SK-N-SH (cell line): ENCODE results near the gene FCHSD2. TPM values are rescaled to one million over a fixed set of nuclear protein-coding genes. Genes with fewer than 3 reads are reported as not detected.

Experiments
- CTCF ChIA-PET: fragments of 300-600, 350-600 bp; formaldehyde crosslinking; extraction: SDS; loops from one replicate; lab custom pipeline; 2021; lab: Yijun Ruan, JAX
- POLR2A ChIA-PET: fragments of 350-600 bp; sonication (Branson Sonifier 250); formaldehyde crosslinking; extraction: SDS; loops from one replicate; lab custom pipeline; 2020; ENCODE audit warnings: antibody characterized with exemption, inconsistent platforms; lab: Yijun Ruan, JAX
- DNase-seq: peaks from one replicate; pipeline ENCODE4 v3.0.0; 2012
- H2AFZ ChIP-seq: fragments of 200-600 bp; sonication (generic); 2 replicates; pipeline ENCODE4 v1.8.1; 2016; ENCODE audit warnings: antibody characterized with exemption, mild to moderate bottlenecking, low read depth
- H3F3A ChIP-seq: fragments of 200-600 bp; sonication (generic); replicated peaks from 2 replicates; pipeline ENCODE3; 2016; ENCODE audit warnings: antibody characterized with exemption, mild to moderate bottlenecking; ENCODE audit not compliant: insufficient read depth
- H3K27ac ChIP-seq, 2 experiments: fragments of 200-500 bp in 1 of 2; fragments of 200-600 bp in 1 of 2; sonication (Bioruptor generic) in 1 of 2; sonication (generic), shearing (Covaris generic) in 1 of 2; 2 replicates each; pipeline versions ENCODE4 v1.5.1 to v1.6.1; 2014 to 2016; ENCODE audit warnings: low read depth in 2 of 2, inconsistent platforms in 1 of 2, low read length in 1 of 2, mild to moderate bottlenecking in 1 of 2, mixed read lengths in 1 of 2
- H3K27me3 ChIP-seq: fragments of 200-600 bp; sonication (generic), shearing (Covaris generic); 2 replicates; pipeline ENCODE4 v1.6.1; 2016; ENCODE audit warnings: mixed run types; ENCODE audit not compliant: insufficient read depth
- H3K36me3 ChIP-seq, 2 experiments: fragments of 200-500 bp in 1 of 2; fragments of 200-600 bp in 1 of 2; sonication (Bioruptor generic) in 1 of 2; sonication (generic) in 1 of 2; replicated peaks in 1 of 2; 2 replicates each; pipeline versions ENCODE3 to v1.5.1; 2014 to 2016; ENCODE audit warnings: low read length in 1 of 2, mild to moderate bottlenecking in 1 of 2; ENCODE audit not compliant: insufficient read depth in 2 of 2, control insufficient read depth in 1 of 2
- H3K4me1 ChIP-seq, 2 experiments: fragments of 200-500 bp in 1 of 2; fragments of 200-600 bp in 1 of 2; sonication (Bioruptor generic) in 1 of 2; sonication (generic), shearing (Covaris generic) in 1 of 2; 2 replicates each; pipeline versions ENCODE4 v1.5.1 to v1.6.1; 2014 to 2016; ENCODE audit warnings: low read depth in 1 of 2, low read length in 1 of 2, mixed run types in 1 of 2; ENCODE audit not compliant: insufficient read depth in 2 of 2, control insufficient read depth in 1 of 2
- H3K4me2 ChIP-seq: fragments of 200-600 bp; sonication (generic), shearing (Covaris generic); 2 replicates; pipeline ENCODE4 v1.6.1; 2017; ENCODE audit warnings: mixed run types
- H3K4me3 ChIP-seq, 2 experiments: fragments of 200-500 bp in 1 of 2; fragments of 200-600 bp in 1 of 2; sonication (Bioruptor generic) in 1 of 2; sonication (generic), shearing (Covaris generic) in 1 of 2; 2 replicates each; pipeline versions ENCODE4 v1.5.1 to v1.8.1; 2014 to 2016; ENCODE audit warnings: low read depth in 2 of 2, inconsistent platforms in 1 of 2, low read length in 1 of 2, mild to moderate bottlenecking in 1 of 2, mixed read lengths in 1 of 2, moderate library complexity in 1 of 2
- H3K79me2 ChIP-seq: fragments of 200-600 bp; sonication (generic); 2 replicates; pipeline ENCODE4 v1.8.1; 2017; ENCODE audit warnings: mild to moderate bottlenecking; ENCODE audit not compliant: insufficient read depth
- H3K9ac ChIP-seq: fragments of 200-600 bp; sonication (generic); 2 replicates; pipeline ENCODE4 v1.6.1; 2017; ENCODE audit warnings: mixed run types
- H3K9me2 ChIP-seq: fragments of 200-600 bp; sonication (generic); 2 replicates; pipeline ENCODE4 v1.6.1; 2017; ENCODE audit warnings: mixed run types
- H3K9me3 ChIP-seq: fragments of 200-600 bp; sonication (generic); 2 replicates; pipeline ENCODE4 v1.6.1; 2017; ENCODE audit warnings: mixed run types, mild to moderate bottlenecking, moderate library complexity
- H4K20me1 ChIP-seq: fragments of 200-600 bp; sonication (generic); 2 replicates; pipeline ENCODE4 v1.6.1; 2017; ENCODE audit warnings: mild to moderate bottlenecking, mixed run types; ENCODE audit not compliant: insufficient read depth
- ELF1 ChIP-seq: IDR thresholded peaks from 2 replicates; pipeline ENCODE4 v1.4.0; 2012
- EP300 ChIP-seq, 2 experiments: IDR thresholded peaks; 2 replicates each; pipeline versions ENCODE4 v1.4.0 to v1.6.1; 2012; ENCODE audit warnings: borderline replicate concordance in 1 of 2, low read depth in 1 of 2, low read length in 1 of 2
- EZH2phosphoT487 ChIP-seq: fragments of 200-600 bp; sonication (generic); IDR thresholded peaks from 2 replicates; pipeline ENCODE4 v1.6.1; 2017; ENCODE audit warnings: low read depth, mixed run types, mild to moderate bottlenecking, antibody characterized with exemption, moderate library complexity, borderline replicate concordance
- FOSL2 ChIP-seq: IDR thresholded peaks from 2 replicates; pipeline ENCODE4 v1.4.0; 2012; ENCODE audit warnings: low read depth, mild to moderate bottlenecking, moderate library complexity, borderline replicate concordance
- FOXM1 ChIP-seq: IDR thresholded peaks from 2 replicates; pipeline ENCODE4 v1.4.0; 2012; ENCODE audit warnings: low read depth, mild to moderate bottlenecking
- GABPA ChIP-seq: IDR thresholded peaks from 2 replicates; pipeline ENCODE4 v1.4.0; 2012; ENCODE audit warnings: low read depth, mild to moderate bottlenecking
- GATA2 ChIP-seq: sonication (generic); formaldehyde crosslinking; IDR thresholded peaks from 2 replicates; pipeline ENCODE4 v1.5.0; 2020; ENCODE audit warnings: mild to moderate bottlenecking, missing genetic modification reagents
- JUND ChIP-seq: IDR thresholded peaks from 2 replicates; pipeline ENCODE4 v1.4.0; 2012
- MAX ChIP-seq: IDR thresholded peaks from 2 replicates; pipeline ENCODE4 v1.4.0; 2012; ENCODE audit warnings: low read depth
- MXI1 ChIP-seq: IDR thresholded peaks from 2 replicates; pipeline ENCODE4 v1.6.1; 2012; ENCODE audit warnings: mild to moderate bottlenecking, low read depth, low read length, improper control_type of control experiment
- NFIC ChIP-seq: IDR thresholded peaks from 2 replicates; pipeline ENCODE4 v1.4.0; 2012; ENCODE audit warnings: borderline replicate concordance
- PBX3 ChIP-seq: IDR thresholded peaks from 2 replicates; pipeline ENCODE4; 2012
- POLR2AphosphoS5 ChIP-seq: IDR thresholded peaks from 2 replicates; pipeline ENCODE4 v1.6.1; 2012; ENCODE audit warnings: low read depth, low read length
- RCOR1 ChIP-seq: fragments of 150-350 bp; IDR thresholded peaks from 2 replicates; pipeline ENCODE4 v1.6.1; 2017; ENCODE audit warnings: antibody characterized with exemption, low read length
- RFX5 ChIP-seq: IDR thresholded peaks from 2 replicates; pipeline ENCODE4 v1.6.1; 2012; ENCODE audit warnings: mild to moderate bottlenecking, improper control_type of control experiment, low read length
- SIN3A ChIP-seq: IDR thresholded peaks from 2 replicates; pipeline ENCODE4 v1.6.1; 2012; ENCODE audit warnings: low read depth, mild to moderate bottlenecking, low read length, moderate library complexity, borderline replicate concordance
- SMC3 ChIP-seq: IDR thresholded peaks from 2 replicates; pipeline ENCODE4 v1.6.1; 2012; ENCODE audit warnings: low read depth, low read length, improper control_type of control experiment
- TCF12 ChIP-seq: IDR thresholded peaks from 2 replicates; pipeline ENCODE4 v1.4.0; 2012
- TEAD4 ChIP-seq: IDR thresholded peaks from 2 replicates; pipeline ENCODE4 v1.4.0; 2012; ENCODE audit warnings: mild to moderate bottlenecking, borderline replicate concordance; ENCODE audit not compliant: insufficient read depth
- USF1 ChIP-seq: IDR thresholded peaks from 2 replicates; pipeline ENCODE4 v1.4.0; 2012; ENCODE audit warnings: low read depth, borderline replicate concordance
- USF2 ChIP-seq: fragments of 150-350 bp; IDR thresholded peaks from 2 replicates; pipeline ENCODE4 v1.6.1; 2017; ENCODE audit warnings: antibody characterized with exemption, low read length, low read depth, borderline replicate concordance
- WGBS: methylation state at CpG from one replicate; pipeline ENCODE4 v1.1.6; 2017; ENCODE audit warnings: low lambda C conversion rate; 5-methylcytosine and 5-hydroxymethylcytosine counted together
- polyA plus RNA-seq, 3 experiments: library from polyadenylated mRNA; depleted of rRNA; stranded (reverse); fragments of >200 nt; gene quantifications; 2 replicates each; pipeline ENCODE4 v1.2.3, GENCODE V29; 2012

Gene FCHSD2
- polyA plus RNA-seq, 1 of the 3 experiments (the other 2 are of a cell fraction) = 10.4 TPM

- peak; percentile 96 for TF ChIP-seq PBX3
- 0 out of 2 replicates have a peak, but pooled peaks have one; percentile 31 for TF ChIP-seq MAX
- peak; percentile 98 for TF ChIP-seq TCF12
- TF ChIP-seq FOSL2 = peak; percentile 67
- no peak for TF ChIP-seq GATA2
- peak; percentile 39; the same call in 1 of the 2 replicates for TF ChIP-seq RCOR1
- TF ChIP-seq SIN3A = peak; percentile 76
- peak; percentile 81 for TF ChIP-seq FOXM1
- TF ChIP-seq JUND = peak; percentile 87
- peak; percentile 84; the same call in 1 of the 2 replicates for TF ChIP-seq TEAD4
- TF ChIP-seq USF1 = no peak
- TF ChIP-seq GABPA = no peak
Measured at GRCh38 chr11:72864702-72865655, 277.1 kb downstream of the FCHSD2 start (continued).

GRCh38 chr11:72863916-72864315 lies 278.2 kb downstream of the FCHSD2 start:
- no peak overlapping the region for H3K4me3 ChIP-seq
- H3K27me3 ChIP-seq = no peaks in the 10 kb centered on the region
- CTCF ChIA-PET = interaction anchor here (1.0 to 2.7 kb wide), 3 partner anchors 14 to 315 kb away, joined by 3 to 8 read pairs (median 5); no protein-coding TSS in a partner anchor
- no peaks in the 10 kb centered on the region for H3K9me3 ChIP-seq
- peak overlapping the region; percentile 61; the same call in 1 of the 2 replicates for H3K4me2 ChIP-seq
- TF ChIP-seq NFIC (0 out of 2 replicates have a peak, but pooled peaks have one; percentile 30), USF1 (no peak), FOXM1 (no peak), MXI1 (no peak), EZH2phosphoT487 (no peak), RFX5 (no peak), FOSL2 (no peak), TCF12 (peak; percentile 65), PBX3 (peak; percentile 25; the same call in 1 of the 2 replicates), EP300 (IDR thresholded peaks at IDR 0.05; ENCODE audit: borderline replicate concordance in 1 of 2, low read depth in 1 of 2, low read length in 1 of 2) (peak in 1 of 2 experiments; percentile 25; a peak in 1 of 4 replicates), POLR2AphosphoS5 (no peak), MAX (no peak), JUND (0 out of 2 replicates have a peak, but pooled peaks have one; percentile 17), SMC3 (no peak), USF2 (no peak), ELF1 (no peak)
- no peak overlapping the region for H3K9ac ChIP-seq
- POLR2A ChIA-PET = no interaction called here
- no peaks in the 10 kb centered on the region for H3K79me2 ChIP-seq
- peaks cover 26% of the 10 kb centered on the region for H3F3A ChIP-seq
- H2AFZ ChIP-seq = no peak overlapping the region
- H3K27ac ChIP-seq = peak overlapping the region; percentile 74 to 89; a peak in 3 of 4 replicates
- WGBS = 31% methylated on average over 1 of the region's 1 CpG
- H3K4me1 ChIP-seq = peaks cover 12 to 14% of the 10 kb centered on the region in 2 experiments; a peak in 3 of 4 replicates
- DNase-seq = no peak
- no peaks in the 10 kb centered on the region for H3K9me2 ChIP-seq
- H3K36me3 ChIP-seq = peaks cover 0 to 21% of the 10 kb centered on the region in 2 experiments
- H4K20me1 ChIP-seq = peaks cover 22% of the 10 kb centered on the region
